Measurements from ENCODE around the gene CHST3.
"Not testable (repeated sequence)": the region's sequence is repeated elsewhere in the genome, so short reads cannot be mapped to it uniquely, and the experiment has no call there.

The CHST3 gene

GRCh38 chr10:72029414-72029813 lies 65.2 kb downstream of the CHST3 start:
- ChIA-PET POLR2A (no interaction called here), CTCF (interaction anchor here (1.2 to 3.3 kb wide), 4 partner anchors 10 to 72 kb away, joined by 3 to 12 read pairs (median 6); no protein-coding TSS in a partner anchor)
- no peak for DNase-seq (ENCODE audit: low read depth, low spot score)
- no peak overlapping the region for H3K4me3 ChIP-seq (ENCODE audit: low read depth, low read length)
- no peak for TF ChIP-seq CTCF (IDR thresholded peaks at IDR 0.05; ENCODE audit: insufficient read depth, low read length, missing control alignments)

GRCh38 chr10:72030762-72031543 lies 66.8 kb downstream of the CHST3 start:
- CTCF ChIA-PET, result interaction anchor here (1.1 to 3.3 kb wide), 6 partner anchors 13 to 134 kb away, joined by 3 to 12 read pairs (median 6); no protein-coding TSS in a partner anchor
- TF ChIP-seq CTCF (IDR thresholded peaks at IDR 0.05; ENCODE audit: insufficient read depth, low read length, missing control alignments), result no peak
- POLR2A ChIA-PET, result no interaction called here
- no peak for DNase-seq (ENCODE audit: low read depth, low spot score)
- H3K4me3 ChIP-seq (ENCODE audit: low read depth, low read length), result no peak overlapping the region

GRCh38 chr10:72031706-72032105 lies 67.5 kb downstream of the CHST3 start:
- CTCF ChIA-PET, result interaction anchor here (1.1 to 2.1 kb wide), 4 partner anchors 12 to 135 kb away, joined by 3 to 10 read pairs (median 4); no protein-coding TSS in a partner anchor
- no peak overlapping the region for H3K4me3 ChIP-seq (ENCODE audit: low read depth, low read length)
- TF ChIP-seq CTCF (IDR thresholded peaks at IDR 0.05; ENCODE audit: insufficient read depth, low read length, missing control alignments), result no peak
- DNase-seq (ENCODE audit: low read depth, low spot score), result no peak
- POLR2A ChIA-PET, result no interaction called here

- H3K4me3 ChIP-seq (ENCODE audit: low read depth, low read length); DNase-seq (ENCODE audit: low read depth, low spot score); POLR2A ChIA-PET: not testable (repeated sequence)
- CTCF ChIA-PET, result interaction anchor here (1.2 to 2.1 kb wide), 2 partner anchors 15 to 75 kb away, joined by 4 to 10 read pairs; no protein-coding TSS in a partner anchor
Measured at GRCh38 chr10:72032409-72033162, 68.4 kb downstream of the CHST3 start.

GRCh38 chr10:72034040-72034499 lies 69.9 kb downstream of the CHST3 start:
- CTCF ChIA-PET, result interaction anchor here (2.0 kb wide), 1 partner anchor 11 kb away, joined by 9 read pairs; no protein-coding TSS in a partner anchor

GRCh38 chr10:72034761-72035160 lies 70.6 kb downstream of the CHST3 start:
- no peak overlapping the region for H3K4me3 ChIP-seq (ENCODE audit: low read depth, low read length)
- no peak for DNase-seq (ENCODE audit: low read depth, low spot score)
- POLR2A ChIA-PET, result no interaction called here
- TF ChIP-seq CTCF (IDR thresholded peaks at IDR 0.05; ENCODE audit: insufficient read depth, low read length, missing control alignments), result no peak
- CTCF ChIA-PET, result interaction anchor here (1.0 to 2.0 kb wide), 4 partner anchors 11 to 78 kb away, joined by 3 to 22 read pairs (median 6); no protein-coding TSS in a partner anchor

More at GRCh38 chr10:72034040-72034499, 69.9 kb downstream of the CHST3 start:
- no peak for DNase-seq (ENCODE audit: low read depth, low spot score)
- H3K4me3 ChIP-seq (ENCODE audit: low read depth, low read length), result no peak overlapping the region
- no peak for TF ChIP-seq CTCF (IDR thresholded peaks at IDR 0.05; ENCODE audit: insufficient read depth, low read length, missing control alignments)
- POLR2A ChIA-PET, result no interaction called here
